IMR-90 (cell line): ENCODE data around the gene ESR1. TPM values are rescaled to one million over a fixed set of nuclear protein-coding genes. Genes with fewer than 3 reads are reported as not detected.

Source experiments
- ATAC-seq: fragments of 200-7000 bp; cut with Tn5 transposase; 2 replicates; pipeline ENCODE4 v1.9.1; 2020; ENCODE audit warnings: low read depth, mild to moderate bottlenecking, moderate library complexity
- BruUV-seq: library from RNA; stranded (reverse); fragments of 400-500 nt; replicated peaks from 2 replicates; lab custom pipeline; 2021; lab: Mats Ljungman, UMichigan
- CTCF ChIA-PET: fragments of 300-600 bp; formaldehyde crosslinking; extraction: SDS; loops from one replicate; lab custom pipeline; 2021; ENCODE audit warnings: antibody characterized with exemption; lab: Yijun Ruan, JAX
- POLR2A ChIA-PET: fragments of 300-600 bp; sonication (Branson Sonifier 250); formaldehyde crosslinking; loops from one replicate; lab custom pipeline; 2022; ENCODE audit warnings: antibody characterized with exemption; ENCODE audit not compliant: unreplicated experiment; lab: Charles Lee
- DNase-seq: peaks from one replicate; pipeline ENCODE4 v3.0.0; 2013
- H2AFZ ChIP-seq: replicated peaks from 2 replicates; pipeline ENCODE3; 2013; ENCODE audit warnings: low read length, mild to moderate bottlenecking; ENCODE audit not compliant: poor library complexity
- H2AK5ac ChIP-seq: 2 replicates; pipeline ENCODE4 v1.6.1; 2013; ENCODE audit warnings: low read depth, low read length, inconsistent platforms
- H2AK9ac ChIP-seq: replicated peaks from 2 replicates; pipeline ENCODE3; 2013; ENCODE audit warnings: mild to moderate bottlenecking, low read depth, low read length, moderate library complexity; ENCODE audit not compliant: poor library complexity
- H2BK120ac ChIP-seq: 2 replicates; pipeline ENCODE4 v1.6.1; 2013; ENCODE audit warnings: low read depth, low read length, inconsistent platforms
- H2BK15ac ChIP-seq: 3 replicates; pipeline ENCODE4 v1.6.1; 2013; ENCODE audit warnings: low read depth, low read length, inconsistent platforms
- H2BK20ac ChIP-seq: 2 replicates; pipeline ENCODE4 v1.6.1; 2013; ENCODE audit warnings: low read depth, mild to moderate bottlenecking, inconsistent platforms, low read length, moderate library complexity
- H2BK5ac ChIP-seq: 2 replicates; pipeline ENCODE4 v1.6.1; 2013; ENCODE audit warnings: mild to moderate bottlenecking, low read depth, low read length, inconsistent platforms; ENCODE audit not compliant: poor library complexity, severe bottlenecking
- H3K14ac ChIP-seq: replicated peaks from 2 replicates; pipeline ENCODE4 v1.6.1; 2013; ENCODE audit warnings: low read depth, low read length, inconsistent platforms
- H3K18ac ChIP-seq: 2 replicates; pipeline ENCODE4 v1.6.1; 2013; ENCODE audit warnings: low read depth, low read length, control low read depth
- H3K23ac ChIP-seq: 2 replicates; pipeline ENCODE4 v1.6.1; 2013; ENCODE audit warnings: low read depth, low read length, inconsistent platforms
- H3K27ac ChIP-seq: 2 replicates; pipeline ENCODE4 v1.5.1; 2013; ENCODE audit warnings: mild to moderate bottlenecking, control low read depth, low read length; ENCODE audit not compliant: insufficient read depth
- H3K27me3 ChIP-seq: 2 replicates; pipeline ENCODE4 v1.6.1; 2013; ENCODE audit warnings: low read length; ENCODE audit not compliant: control insufficient read depth, insufficient read depth
- H3K36me3 ChIP-seq: 2 replicates; pipeline ENCODE4 v1.6.1; 2013; ENCODE audit warnings: low read length, mixed read lengths; ENCODE audit not compliant: control insufficient read depth, insufficient read depth
- H3K4ac ChIP-seq: 2 replicates; pipeline ENCODE4 v1.6.1; 2013; ENCODE audit warnings: low read depth, low read length, inconsistent platforms
- H3K4me1 ChIP-seq: 2 replicates; pipeline ENCODE4 v1.6.1; 2013; ENCODE audit warnings: low read length, mixed read lengths; ENCODE audit not compliant: control insufficient read depth, insufficient read depth
- H3K4me2 ChIP-seq: 2 replicates; pipeline ENCODE4 v1.6.1; 2013; ENCODE audit warnings: low read depth, mild to moderate bottlenecking, control low read depth, low read length, moderate library complexity
- H3K4me3 ChIP-seq: 2 replicates; pipeline ENCODE4 v1.5.1; 2013; ENCODE audit warnings: low read depth, mild to moderate bottlenecking, control low read depth, low read length, moderate library complexity; ENCODE audit not compliant: insufficient read depth
- H3K56ac ChIP-seq: 2 replicates; pipeline ENCODE4 v1.6.1; 2013; ENCODE audit warnings: low read length, inconsistent platforms; ENCODE audit not compliant: insufficient read depth; ENCODE audit errors: extremely low read depth
- H3K79me1 ChIP-seq, 2 experiments: 2 replicates each; pipeline ENCODE4 v1.6.1; 2013; ENCODE audit warnings: low read length in 2 of 2, inconsistent platforms in 1 of 2, low read depth in 1 of 2
- H3K9ac ChIP-seq: 2 replicates; pipeline ENCODE4 v1.6.1; 2013; ENCODE audit warnings: low read depth, low read length, control low read depth
- H3K9me1 ChIP-seq: 2 replicates; pipeline ENCODE4 v1.6.1; 2013; ENCODE audit warnings: low read length, inconsistent platforms; ENCODE audit not compliant: insufficient read depth
- H3K9me3 ChIP-seq: 2 replicates; pipeline ENCODE4 v1.6.1; 2013; ENCODE audit warnings: low read length; ENCODE audit not compliant: control insufficient read depth, insufficient read depth
- H4K20me1 ChIP-seq: 2 replicates; pipeline ENCODE4 v1.6.1; 2013; ENCODE audit warnings: low read length, inconsistent platforms; ENCODE audit not compliant: insufficient read depth
- H4K5ac ChIP-seq: 2 replicates; pipeline ENCODE4 v1.6.1; 2013; ENCODE audit warnings: mild to moderate bottlenecking, low read depth, low read length, control low read depth
- H4K8ac ChIP-seq, 2 experiments: 2 replicates each; pipeline ENCODE4 v1.6.1; 2013; ENCODE audit warnings: low read depth in 2 of 2, low read length in 2 of 2, control low read depth in 1 of 2, inconsistent platforms in 1 of 2
- H4K91ac ChIP-seq: 2 replicates; pipeline ENCODE4 v1.6.1; 2013; ENCODE audit warnings: low read depth, low read length, inconsistent platforms; ENCODE audit not compliant: insufficient read depth
- BHLHE40 ChIP-seq: fragments of 150-350 bp; IDR thresholded peaks from 2 replicates; pipeline ENCODE4 v1.6.1; 2016; ENCODE audit warnings: mild to moderate bottlenecking, low read depth, low read length
- CHD1 ChIP-seq: IDR thresholded peaks from 2 replicates; pipeline ENCODE4 v1.6.1; 2012; ENCODE audit warnings: low read depth, low read length, improper control_type of control experiment
- CTCF ChIP-seq: conservative IDR thresholded peaks from 2 replicates; pipeline ENCODE4 v1.5.1; 2012; ENCODE audit warnings: mild to moderate bottlenecking, low read depth, low read length, improper control_type of control experiment
- ELK1 ChIP-seq: fragments of 150-350 bp; IDR thresholded peaks from 2 replicates; pipeline ENCODE4 v1.6.1; 2016; ENCODE audit warnings: low read depth, mild to moderate bottlenecking, low read length, moderate library complexity, borderline replicate concordance
- FOS ChIP-seq: fragments of 150-350 bp; IDR thresholded peaks from 2 replicates; pipeline ENCODE4 v1.6.1; 2016; ENCODE audit warnings: low read depth, low read length
- MAFK ChIP-seq: IDR thresholded peaks from 2 replicates; pipeline ENCODE4 v1.6.1; 2012; ENCODE audit warnings: low read depth, low read length, improper control_type of control experiment
- MAZ ChIP-seq: IDR thresholded peaks from 2 replicates; pipeline ENCODE4 v1.6.1; 2012; ENCODE audit warnings: low read depth, mild to moderate bottlenecking, low read length, improper control_type of control experiment, moderate library complexity, borderline replicate concordance
- NFE2L2 ChIP-seq: fragments of 150-350 bp; IDR thresholded peaks from 2 replicates; pipeline ENCODE4 v1.6.1; 2016; ENCODE audit warnings: low read depth, mild to moderate bottlenecking, low read length
- RAD21 ChIP-seq: IDR thresholded peaks from 2 replicates; pipeline ENCODE4 v1.6.1; 2012; ENCODE audit warnings: low read length, improper control_type of control experiment
- RCOR1 ChIP-seq: IDR thresholded peaks from 2 replicates; pipeline ENCODE4 v1.6.1; 2012; ENCODE audit warnings: mild to moderate bottlenecking, low read length, improper control_type of control experiment; ENCODE audit not compliant: insufficient replicate concordance
- RFX5 ChIP-seq: IDR thresholded peaks from 2 replicates; pipeline ENCODE4 v1.8.0; 2012; ENCODE audit warnings: low read depth, mild to moderate bottlenecking, low read length, moderate library complexity
- SMC3 ChIP-seq: fragments of 150-350 bp; IDR thresholded peaks from 2 replicates; pipeline ENCODE4 v1.6.1; 2016; ENCODE audit warnings: low read depth, mild to moderate bottlenecking, antibody characterized with exemption, low read length, moderate library complexity
- WGBS, 2 experiments: methylation state at CpG; one replicate each; pipeline versions ENCODE4 v1.1.5 to v1.1.7; 2013; ENCODE audit warnings: missing lambda C conversion rate in 2 of 2; ENCODE audit not compliant: insufficient read length in 1 of 2; ENCODE audit errors: extremely low coverage in 2 of 2; 5-methylcytosine and 5-hydroxymethylcytosine counted together
- dilution Hi-C: fragments of 300-500 bp; cut with HindIII; formaldehyde crosslinking; loops from one replicate; pipeline ENCODE4 v1.14.3; 2018; ENCODE audit warnings: low sequenced_read_pairs; ENCODE audit not compliant: unreplicated experiment
- in situ Hi-C: fragments of 300-500 bp; cut with MboI; formaldehyde crosslinking; loops from 3 replicates; pipeline ENCODE4 v1.14.3; 2019; ENCODE audit warnings: low sequenced_read_pairs, inconsistent platforms, mixed read lengths
- intact Hi-C: fragments of 100-400 bp; cut with micrococcal nuclease; formaldehyde crosslinking; loops from 2 replicates; pipeline ENCODE4 v1.10.0; 2022
- polyA plus RNA-seq, 3 experiments: library from polyadenylated mRNA; depleted of rRNA; stranded (reverse); fragments of >200 nt; gene quantifications; 2 replicates each; pipeline ENCODE4 v1.2.3, GENCODE V29; 2012; ENCODE audit warnings: low replicate concordance in 1 of 3
- total RNA-seq: library from RNA; depleted of rRNA; stranded (reverse); fragments of >200 nt; gene quantifications from 2 replicates; pipeline ENCODE4 v1.2.3, GENCODE V29; 2012

ESR1 gene
- total and polyA plus RNA-seq, 2 of the 4 experiments (the other 2 are of a cell fraction): not detected

- H3K56ac ChIP-seq: no peak overlapping the region
- no peak overlapping the region for H3K9ac ChIP-seq
- H2AK9ac ChIP-seq: no peak overlapping the region
- H2AFZ ChIP-seq: no peak overlapping the region
- H3K23ac ChIP-seq: no peak overlapping the region
- no peak overlapping the region for H2BK5ac ChIP-seq
- H4K20me1 ChIP-seq: no peaks in the 10 kb centered on the region
- H2BK15ac ChIP-seq: no peak overlapping the region
- no peak for ATAC-seq
- 4% methylated on average over 4 of the region's 20 CpGs; no CpG with 5 or more reads in 1 of the 2 experiments for WGBS, 2 experiments
- no peak overlapping the region for H3K4ac ChIP-seq
- BruUV-seq: no TSS peak
- no peaks in the 10 kb centered on the region; the same call in 1 of the 2 replicates for H3K4me1 ChIP-seq
- TF ChIP-seq RAD21 (no peak), ELK1 (no peak), MAFK (no peak), FOS (no peak), CTCF (no peak), BHLHE40 (no peak), CHD1 (no peak), RFX5 (no peak), SMC3 (no peak), NFE2L2 (no peak), RCOR1 (no peak), MAZ (no peak)
- H3K27ac ChIP-seq: no peak overlapping the region
- no peak overlapping the region for H4K5ac ChIP-seq
- intact Hi-C loops: no loop called here
- H3K27me3 ChIP-seq: peaks cover 31% of the 10 kb centered on the region
- DNase-seq: no peak
- H3K14ac ChIP-seq: no peak overlapping the region
- no peak overlapping the region for H4K91ac ChIP-seq
- no peak overlapping the region for H2BK20ac ChIP-seq
- POLR2A ChIA-PET: no interaction called here
- H3K4me3 ChIP-seq: no peak overlapping the region
- H2BK120ac ChIP-seq: no peak overlapping the region
- CTCF ChIA-PET: interaction anchor here (0.6 kb wide), 1 partner anchor 983 kb away, joined by 3 read pairs; no protein-coding TSS in a partner anchor
- H2AK5ac ChIP-seq: no peak overlapping the region
- dilution Hi-C loops: no loop called here
- no peaks in the 10 kb centered on the region for H3K9me3 ChIP-seq
- H3K79me1 ChIP-seq: no peaks in the 10 kb centered on the region
- in situ Hi-C loops: no loop called here
- no peak overlapping the region for H4K8ac ChIP-seq
- H3K18ac ChIP-seq: no peak overlapping the region
- H3K4me2 ChIP-seq: no peak overlapping the region; the same call in 1 of the 2 replicates
- no peaks in the 10 kb centered on the region for H3K9me1 ChIP-seq
- no peaks in the 10 kb centered on the region for H3K36me3 ChIP-seq
These were observed 547 bp upstream of the ESR1 start for GRCh38 chr6:151806757-151807512.
